AG04450 (cell line): ENCODE results near the gene PPY. TPM values are rescaled to one million over a fixed set of nuclear protein-coding genes. Genes with fewer than 3 reads are reported as not detected.

Experiments
- CTCF ChIA-PET: fragments of 300-600, 350-600 bp; formaldehyde crosslinking; extraction: SDS; loops from one replicate; lab custom pipeline; 2022; ENCODE audit warnings: antibody characterized with exemption, inconsistent platforms; lab: Charles Lee
- POLR2A ChIA-PET: fragments of 350-600 bp; formaldehyde crosslinking; extraction: SDS; loops from one replicate; lab custom pipeline; 2021; ENCODE audit warnings: antibody characterized with exemption, inconsistent platforms; lab: Yijun Ruan, JAX
- DNase-seq: peaks from one replicate; pipeline ENCODE4 v3.0.0-alpha.2; 2011; ENCODE audit warnings: low read depth, low spot score
- H3K27ac ChIP-seq: one replicate; pipeline ENCODE4 v1.5.1; 2012; ENCODE audit warnings: low read depth, low read length, control low read depth
- H3K27me3 ChIP-seq: one replicate; pipeline ENCODE4 v1.6.0; 2012; ENCODE audit warnings: low read length; ENCODE audit not compliant: control insufficient read depth, insufficient read depth
- H3K4me3 ChIP-seq: 2 replicates; pipeline ENCODE4 v1.5.1; 2011; ENCODE audit warnings: mild to moderate bottlenecking, low read depth, low read length, control low read depth
- H3K9me3 ChIP-seq: 2 replicates; pipeline ENCODE4 v1.5.1; 2012; ENCODE audit warnings: low read length; ENCODE audit not compliant: control insufficient read depth, insufficient read depth
- CTCF ChIP-seq: IDR thresholded peaks from 2 replicates; pipeline ENCODE4 v1.5.1; 2011; ENCODE audit warnings: low read depth, low read length, control low read depth, inconsistent platforms
- polyA plus RNA-seq: library from polyadenylated mRNA; depleted of rRNA; stranded (reverse); fragments of >200 nt; gene quantifications from 2 replicates; pipeline ENCODE4 v1.2.3, GENCODE V29; 2011

The PPY gene
- polyA plus RNA-seq, 1 experiment, result not detected

GRCh38 chr17:43935926-43936261, 6.4 kb downstream of the PPY start:
- DNase-seq, result no peak
- no peaks in the 10 kb centered on the region; the same call in 1 of the 2 replicates for H3K9me3 ChIP-seq
- no peak overlapping the region for H3K4me3 ChIP-seq
- H3K27ac ChIP-seq, result no peak overlapping the region
- peaks cover 50% of the 10 kb centered on the region for H3K27me3 ChIP-seq
- ChIA-PET POLR2A (no interaction called here), CTCF (interaction anchor here (1.1 kb wide), 1 partner anchor 90 kb away, joined by 3 read pairs; no protein-coding TSS in a partner anchor)
- TF ChIP-seq CTCF, result no peak

- peaks cover 53% of the 10 kb centered on the region for H3K27me3 ChIP-seq
- CTCF ChIA-PET, result no interaction called here
Measured at GRCh38 chr17:43935204-43935925, 6.9 kb downstream of the PPY start.

GRCh38 chr17:43932923-43933322, 9.4 kb downstream of the PPY start:
- ChIA-PET POLR2A (no interaction called here), CTCF (interaction anchor here (1.2 to 2.7 kb wide), 2 partner anchors 11 to 13 kb away, joined by 7 to 8 read pairs; no protein-coding TSS in a partner anchor)
- TF ChIP-seq CTCF, result no peak
- Histone ChIP-seq H3K27me3 (peaks cover 54% of the 10 kb centered on the region), H3K27ac (no peak overlapping the region), H3K4me3 (no peak overlapping the region), H3K9me3 (no peaks in the 10 kb centered on the region)
- no peak for DNase-seq

More at GRCh38 chr17:43935204-43935925, 6.9 kb downstream of the PPY start:
- POLR2A ChIA-PET, result no interaction called here
- TF ChIP-seq CTCF, result no peak
- H3K9me3 ChIP-seq, result no peaks in the 10 kb centered on the region; the same call in 1 of the 2 replicates
- DNase-seq, result no peak
- no peak overlapping the region for H3K4me3 ChIP-seq
- no peak overlapping the region for H3K27ac ChIP-seq

- Histone ChIP-seq H3K27me3 (peaks cover 57% of the 10 kb centered on the region), H3K9me3 (no peaks in the 10 kb centered on the region; the same call in 1 of the 2 replicates), H3K27ac (no peak overlapping the region), H3K4me3 (no peak overlapping the region)
- no peak for DNase-seq
- ChIA-PET CTCF (interaction anchor here (2.7 kb wide), 1 partner anchor 11 kb away, joined by 8 read pairs; no protein-coding TSS in a partner anchor), POLR2A (no interaction called here)
- TF ChIP-seq CTCF, result no peak
Measured at GRCh38 chr17:43932357-43932756, 9.9 kb downstream of the PPY start.

- no peak for TF ChIP-seq CTCF
- ChIA-PET CTCF (interaction anchor here (1.1 kb wide), 1 partner anchor 13 kb away, joined by 3 read pairs; no protein-coding TSS in a partner anchor), POLR2A (no interaction called here)
- H3K27ac ChIP-seq, result no peak overlapping the region
- no peak overlapping the region for H3K4me3 ChIP-seq
- no peak for DNase-seq
- H3K9me3 ChIP-seq, result no peaks in the 10 kb centered on the region; the same call in 1 of the 2 replicates
- H3K27me3 ChIP-seq, result peaks cover 62% of the 10 kb centered on the region
Measured at GRCh38 chr17:43931062-43931571, 11.2 kb downstream of the PPY start.
